Caco-2 (cell line): ENCODE data around the gene ZNF746. TPM values are rescaled to one million over a fixed set of nuclear protein-coding genes. Genes with fewer than 3 reads are reported as not detected.
A peak's percentile ranks its signal among the peaks of the same experiment; 100 is the strongest.

ENCODE experiments used
- BruUV-seq: library from RNA; stranded (reverse); fragments of 400-500 nt; replicated peaks from 2 replicates; lab custom pipeline; 2021; lab: Mats Ljungman, UMichigan
- CTCF ChIA-PET: fragments of 300-600 bp; sonication (Branson Sonifier 250); formaldehyde crosslinking; loops from one replicate; lab custom pipeline; 2022; ENCODE audit warnings: antibody characterized with exemption; lab: Charles Lee
- POLR2A ChIA-PET: fragments of 300-600 bp; sonication (Branson Sonifier 250); formaldehyde crosslinking; loops from one replicate; lab custom pipeline; 2022; ENCODE audit warnings: antibody characterized with exemption; lab: Charles Lee
- DNase-seq, 2 experiments: peaks; one replicate each; pipeline versions ENCODE4 v3.0.0 to v3.0.0-alpha.2; 2020 to 2022
- H3K27me3 ChIP-seq: replicated peaks from 2 replicates; pipeline ENCODE4 v1.6.0; 2011; ENCODE audit warnings: low read length; ENCODE audit not compliant: control insufficient read depth, insufficient read depth
- H3K36me3 ChIP-seq: 2 replicates; pipeline ENCODE4 v1.5.1; 2011; ENCODE audit warnings: low read length; ENCODE audit not compliant: control insufficient read depth, insufficient read depth
- H3K4me1 ChIP-seq: fragments of 250-450 bp; sonication (Bioruptor Pico); 2 replicates; pipeline ENCODE4 v1.5.1; 2020; ENCODE audit warnings: mild to moderate bottlenecking
- H3K4me3 ChIP-seq: 2 replicates; pipeline ENCODE4 v1.5.1; 2011; ENCODE audit warnings: low read depth, mild to moderate bottlenecking, control low read depth, low read length
- H3K9me3 ChIP-seq: fragments of 250-450 bp; sonication (Bioruptor Pico); 2 replicates; pipeline ENCODE4 v1.5.1; 2020; ENCODE audit warnings: mild to moderate bottlenecking, moderate library complexity
- H3K27ac Mint-ChIP-seq: one replicate; pipeline ENCODE4 v1.8.0; 2022; ENCODE audit warnings: mixed read lengths; ENCODE audit not compliant: unreplicated experiment
- H3K27me3 Mint-ChIP-seq: one replicate; pipeline ENCODE4 v1.8.0; 2022; ENCODE audit warnings: mixed read lengths; ENCODE audit not compliant: insufficient read depth, unreplicated experiment
- H3K36me3 Mint-ChIP-seq: one replicate; pipeline ENCODE4 v1.8.0; 2022; ENCODE audit warnings: mild to moderate bottlenecking, mixed read lengths; ENCODE audit not compliant: insufficient read depth, unreplicated experiment
- H3K4me1 Mint-ChIP-seq: one replicate; pipeline ENCODE4 v1.8.0; 2022; ENCODE audit warnings: low read depth, mixed read lengths; ENCODE audit not compliant: unreplicated experiment
- H3K4me3 Mint-ChIP-seq: one replicate; pipeline ENCODE4 v1.8.0; 2022; ENCODE audit warnings: mild to moderate bottlenecking, moderate library complexity, mixed read lengths; ENCODE audit not compliant: unreplicated experiment
- H3K9me3 Mint-ChIP-seq: one replicate; pipeline ENCODE4 v1.8.0; 2022; ENCODE audit warnings: mixed read lengths; ENCODE audit not compliant: unreplicated experiment
- intact Hi-C: fragments of 100-400 bp; cut with micrococcal nuclease; formaldehyde crosslinking; loops from one replicate; pipeline ENCODE4 v1.10.0; 2022; ENCODE audit not compliant: unreplicated experiment
- total RNA-seq: library from RNA; stranded (reverse); gene quantifications from 2 replicates; pipeline ENCODE4 v1.2.3, GENCODE V29; 2022
- TF ChIP-seq, protein P1 (sequence below), 2 experiments: fragments of 200-600 bp in 1 of 2; IDR thresholded peaks; 1 replicate in 1 of 2; 2 replicates in 1 of 2; pipeline versions ENCODE4 v1.5.1 to v1.8.0; 2011 to 2022; ENCODE audit warnings: antibody characterized with exemption in 1 of 2, control low read depth in 1 of 2, inconsistent platforms in 1 of 2, low read depth in 1 of 2, low read length in 1 of 2, mild to moderate bottlenecking in 1 of 2, moderate library complexity in 1 of 2; ENCODE audit not compliant: insufficient read depth in 1 of 2, severe bottlenecking in 1 of 2, unreplicated experiment in 1 of 2

ZNF746 gene
- total RNA-seq, 1 experiment from 2014 or later, result 19.3 TPM

DNA sequence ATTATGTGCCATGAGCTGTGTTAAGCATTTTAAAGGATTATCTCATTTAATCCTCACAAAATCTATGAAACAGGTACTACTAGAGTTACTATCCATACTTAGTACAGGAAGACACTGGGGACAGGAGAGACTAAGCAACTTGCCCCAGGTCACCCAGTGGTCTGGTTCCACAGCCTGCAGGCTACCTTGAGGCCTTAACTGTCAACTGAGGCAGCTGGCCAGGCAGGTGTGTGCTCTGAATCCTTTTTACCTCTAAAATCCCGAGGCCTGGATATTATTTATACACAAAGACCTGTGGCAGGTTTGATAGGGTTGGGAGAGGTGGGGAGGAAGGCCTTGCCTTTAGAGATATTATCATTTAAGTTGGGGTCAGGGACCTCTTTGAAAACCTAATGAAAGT, 39.8 kb downstream of the ZNF746 start:
- DNase-seq, result no peak
- BruUV-seq, result no TSS peak
- Histone ChIP-seq H3K36me3 (no peaks in the 10 kb centered on the region), H3K27me3 (no peaks in the 10 kb centered on the region), H3K9me3 (no peaks in the 10 kb centered on the region), H3K4me1 (no peaks in the 10 kb centered on the region), H3K4me3 (no peak overlapping the region)
- TF ChIP-seq, protein P1, sequence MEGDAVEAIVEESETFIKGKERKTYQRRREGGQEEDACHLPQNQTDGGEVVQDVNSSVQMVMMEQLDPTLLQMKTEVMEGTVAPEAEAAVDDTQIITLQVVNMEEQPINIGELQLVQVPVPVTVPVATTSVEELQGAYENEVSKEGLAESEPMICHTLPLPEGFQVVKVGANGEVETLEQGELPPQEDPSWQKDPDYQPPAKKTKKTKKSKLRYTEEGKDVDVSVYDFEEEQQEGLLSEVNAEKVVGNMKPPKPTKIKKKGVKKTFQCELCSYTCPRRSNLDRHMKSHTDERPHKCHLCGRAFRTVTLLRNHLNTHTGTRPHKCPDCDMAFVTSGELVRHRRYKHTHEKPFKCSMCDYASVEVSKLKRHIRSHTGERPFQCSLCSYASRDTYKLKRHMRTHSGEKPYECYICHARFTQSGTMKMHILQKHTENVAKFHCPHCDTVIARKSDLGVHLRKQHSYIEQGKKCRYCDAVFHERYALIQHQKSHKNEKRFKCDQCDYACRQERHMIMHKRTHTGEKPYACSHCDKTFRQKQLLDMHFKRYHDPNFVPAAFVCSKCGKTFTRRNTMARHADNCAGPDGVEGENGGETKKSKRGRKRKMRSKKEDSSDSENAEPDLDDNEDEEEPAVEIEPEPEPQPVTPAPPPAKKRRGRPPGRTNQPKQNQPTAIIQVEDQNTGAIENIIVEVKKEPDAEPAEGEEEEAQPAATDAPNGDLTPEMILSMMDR (IDR thresholded peaks at IDR 0.05; ENCODE audit: insufficient read depth in 1 of 2, low read depth in 1 of 2, low read length in 1 of 2, severe bottlenecking in 1 of 2, unreplicated experiment in 1 of 2), result no peak
- Mint-ChIP-seq H3K27me3 (peaks cover 3% of the 10 kb centered on the region), H3K4me3 (peak overlapping the region; percentile 58), H3K27ac (no peak overlapping the region), H3K9me3 (no peaks in the 10 kb centered on the region), H3K4me1 (peaks cover 7% of the 10 kb centered on the region), H3K36me3 (peaks cover 26% of the 10 kb centered on the region)
- CTCF ChIA-PET, result no interaction called here
- POLR2A ChIA-PET, result no interaction called here
- intact Hi-C loops, result no loop called here

DNA sequence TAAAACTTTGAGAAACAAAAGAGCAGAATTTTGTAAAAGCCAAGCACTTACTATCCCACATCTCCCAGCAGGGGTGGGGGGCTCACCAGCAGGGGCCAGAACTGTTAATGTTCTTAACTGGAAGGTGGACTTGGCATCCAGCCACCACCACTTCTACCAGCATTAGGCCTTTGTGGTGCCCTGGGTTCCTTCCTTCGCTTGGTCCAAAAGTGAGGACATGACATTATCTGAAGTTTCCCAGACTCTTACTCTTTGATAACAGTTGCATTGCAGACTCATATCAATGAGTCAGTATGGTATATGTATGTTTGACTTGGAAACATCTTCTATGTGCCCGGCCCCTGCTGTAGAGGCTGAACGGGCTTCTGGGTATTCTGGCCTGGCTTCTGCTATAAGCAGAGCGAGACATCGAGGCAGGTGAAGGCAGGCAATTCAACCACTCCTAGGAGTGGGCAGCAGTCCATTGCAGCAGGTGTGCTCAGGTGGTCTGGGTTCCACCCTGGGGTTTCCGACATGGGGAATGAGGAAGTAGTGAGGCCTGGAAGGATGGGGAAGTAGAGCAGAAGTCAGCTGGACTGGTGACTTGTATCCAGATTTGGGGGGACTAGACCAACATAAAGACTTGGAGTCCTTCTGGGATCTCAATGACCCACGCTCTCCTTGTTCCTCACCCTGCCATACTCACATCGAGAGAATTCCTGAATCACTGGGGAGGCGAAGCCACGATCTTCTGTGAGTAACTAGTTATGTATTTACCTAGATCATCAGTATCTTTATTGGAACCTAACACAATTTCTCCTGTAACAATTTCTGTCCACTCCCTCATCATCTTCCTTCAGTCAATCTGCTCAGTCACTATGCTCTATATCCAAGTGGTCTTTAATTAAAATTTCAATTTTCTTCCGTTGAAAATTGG, 40.8 kb downstream of the ZNF746 start:
- no peaks in the 10 kb centered on the region for H3K9me3 ChIP-seq
- Mint-ChIP-seq H3K36me3 (peaks cover 29% of the 10 kb centered on the region), H3K27ac (no peak overlapping the region), H3K4me1 (peaks cover 7% of the 10 kb centered on the region), H3K9me3 (no peaks in the 10 kb centered on the region), H3K27me3 (peaks cover 3% of the 10 kb centered on the region), H3K4me3 (no peak overlapping the region)
- BruUV-seq, result no TSS peak
- intact Hi-C loops, result no loop called here
- DNase-seq, result no peak
- H3K4me1 ChIP-seq, result no peaks in the 10 kb centered on the region
- no peak overlapping the region for H3K4me3 ChIP-seq
- TF ChIP-seq, protein P1 (IDR thresholded peaks at IDR 0.05; ENCODE audit: insufficient read depth in 1 of 2, low read depth in 1 of 2, low read length in 1 of 2, severe bottlenecking in 1 of 2, unreplicated experiment in 1 of 2), result no peak
- ChIA-PET POLR2A (no interaction called here), CTCF (no interaction called here)
- no peaks in the 10 kb centered on the region for H3K27me3 ChIP-seq
- H3K36me3 ChIP-seq, result no peaks in the 10 kb centered on the region

DNA sequence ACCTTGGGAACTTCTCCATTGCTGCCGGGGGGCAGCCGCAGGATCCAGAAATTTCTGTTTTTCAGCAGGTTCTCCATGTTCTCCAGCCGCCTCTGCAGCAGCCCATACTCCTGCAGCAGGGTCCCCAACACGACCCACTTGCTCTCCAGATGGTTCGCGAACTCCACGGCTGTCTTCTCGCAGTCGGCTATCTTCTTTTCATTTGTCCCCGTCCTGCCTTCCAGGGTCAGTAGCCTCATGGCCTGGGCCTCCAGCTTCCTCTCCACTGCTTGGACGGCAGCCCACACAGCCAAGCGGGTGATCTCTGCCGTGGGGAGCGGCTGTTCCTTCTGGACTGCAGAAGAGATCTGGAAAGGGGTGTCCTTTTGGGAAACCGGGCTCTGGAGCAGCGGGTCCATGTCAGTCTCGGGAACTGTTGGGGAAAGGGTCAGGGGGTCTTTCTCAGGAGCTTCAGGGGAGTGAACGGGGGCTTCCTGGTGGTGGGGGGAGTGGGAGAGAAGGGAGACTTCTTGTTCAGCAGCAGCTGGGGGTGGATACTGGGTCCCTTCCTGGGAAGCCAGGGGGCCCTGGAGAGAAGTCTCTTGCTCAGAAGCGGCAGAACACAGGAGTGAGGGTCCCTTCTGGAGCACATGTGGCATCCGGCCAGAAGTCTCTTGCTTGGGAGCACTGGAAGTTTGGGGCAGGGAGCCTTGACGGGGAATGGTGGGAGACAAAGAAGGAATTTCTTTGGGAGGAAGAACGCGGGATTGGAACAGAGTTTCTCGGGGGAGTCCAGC, 42.2 kb downstream of the ZNF746 start:
- Histone ChIP-seq H3K36me3 (peaks cover 3% of the 10 kb centered on the region; the same call in 1 of the 2 replicates), H3K9me3 (no peaks in the 10 kb centered on the region), H3K4me1 (no peaks in the 10 kb centered on the region), H3K27me3 (no peaks in the 10 kb centered on the region), H3K4me3 (no peak overlapping the region)
- no peaks in the 10 kb centered on the region for H3K4me1 Mint-ChIP-seq
- H3K4me3 Mint-ChIP-seq, result no peak overlapping the region
- TF ChIP-seq, protein P1 (IDR thresholded peaks at IDR 0.05; ENCODE audit: insufficient read depth in 1 of 2, low read depth in 1 of 2, low read length in 1 of 2, severe bottlenecking in 1 of 2, unreplicated experiment in 1 of 2), result no peak
- BruUV-seq, result no TSS peak
- DNase-seq, result no peak
- H3K9me3 Mint-ChIP-seq, result no peaks in the 10 kb centered on the region
- H3K27me3 Mint-ChIP-seq, result no peaks in the 10 kb centered on the region
- H3K27ac Mint-ChIP-seq, result no peak overlapping the region
- CTCF ChIA-PET, result no interaction called here
- peaks cover 37% of the 10 kb centered on the region for H3K36me3 Mint-ChIP-seq
- POLR2A ChIA-PET, result no interaction called here
- intact Hi-C loops, result no loop called here
